Measurements from ENCODE around the gene PTH2. TPM values are rescaled to one million over a fixed set of nuclear protein-coding genes. Genes with fewer than 3 reads are reported as not detected.

The PTH2 gene
- total and polyA plus RNA-seq, 10 of the 15 experiments (the other 5 are each of a cell fraction or from before 2014, with no cell fraction given): not detected

GRCh38 chr19:49451430-49452181, 28.4 kb upstream of the PTH2 start, which contains the start of gene PIH1D1 (continued):
- TF ChIP-seq NKRF (conservative IDR thresholded peaks at IDR 0.05) (peak; percentile 67), TARDBP (IDR thresholded peaks at IDR 0.05; ENCODE audit: borderline replicate concordance) (no peak), RAD51 (IDR thresholded peaks at IDR 0.05) (no peak), ZBTB11 (CRISPR knock-in tag; IDR thresholded peaks at IDR 0.05) (peak; percentile 53; the same call in 1 of the 2 replicates), NFIC (IDR thresholded peaks at IDR 0.05; ENCODE audit: low read depth, low read length) (no peak), FOXM1 (IDR thresholded peaks at IDR 0.05; ENCODE audit: low read depth, low read length) (no peak), ZBED1 (IDR thresholded peaks at IDR 0.05; ENCODE audit: borderline replicate concordance) (no peak; the same call in 1 of the 2 replicates), EED (IDR thresholded peaks at IDR 0.05; ENCODE audit: low read depth) (peak; percentile 20; the same call in 1 of the 2 replicates), NFYA (IDR thresholded peaks at IDR 0.05; ENCODE audit: borderline replicate concordance, low read depth, low read length) (no peak), POU2F2 (IDR thresholded peaks at IDR 0.05; ENCODE audit: borderline replicate concordance, low read depth, low read length) (peak; percentile 25; the same call in 2 of the 3 replicates), DPF2 (IDR thresholded peaks at IDR 0.05) (0 out of 2 replicates have a peak, but pooled peaks have one; percentile 25), IKZF1 (conservative IDR thresholded peaks at IDR 0.05) (peak; percentile 75; the same call in 1 of the 2 replicates), HDGF (IDR thresholded peaks at IDR 0.05) (peak; percentile 62; the same call in 1 of the 2 replicates)

Measured in GM12878 (cell line).